Measurements from ENCODE around the gene ALKBH2.

ALKBH2 gene

DNA sequence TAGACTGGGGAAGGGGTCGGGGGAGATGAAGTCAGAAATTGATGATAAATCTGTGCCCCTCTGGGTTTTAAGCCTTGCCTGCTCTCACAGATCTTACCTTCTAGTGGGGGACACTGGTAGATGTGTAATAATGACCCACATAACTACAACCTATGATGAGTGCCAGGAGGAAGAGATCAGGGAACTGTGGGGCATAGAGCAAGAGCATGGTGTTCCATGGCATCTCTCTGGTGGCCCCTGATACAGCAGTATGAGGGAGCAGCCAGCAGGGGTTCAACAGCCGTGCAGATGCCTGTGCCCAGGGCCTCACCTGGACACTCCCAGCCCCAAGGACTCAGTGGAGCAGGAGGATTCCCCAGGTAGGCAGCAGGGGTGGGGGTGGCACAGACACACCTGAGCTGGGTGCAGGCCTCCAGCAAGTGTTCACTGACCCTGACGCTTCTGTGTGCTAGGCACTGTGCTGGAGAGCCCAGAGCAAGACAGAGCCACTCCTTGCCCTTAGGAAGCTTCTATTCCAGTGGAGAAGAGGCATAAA is 28.1 kb upstream of the ALKBH2 start:
- H3K18ac ChIP-seq (ENCODE audit: low read length), result no peak overlapping the region
- no peak overlapping the region for H3K4me3 ChIP-seq (ENCODE audit: low read depth, low read length)
- H3K9me3 ChIP-seq (ENCODE audit: insufficient read depth, low read depth, low read length), result no peaks in the 10 kb centered on the region
- H2BK120ac ChIP-seq (ENCODE audit: insufficient read depth, low read length, poor library complexity), result no peak overlapping the region
- no peaks in the 10 kb centered on the region for H3K27me3 ChIP-seq (ENCODE audit: insufficient read depth, low read length)
- no peak overlapping the region for H3K4ac ChIP-seq (ENCODE audit: low read depth, low read length)
- H2BK5ac ChIP-seq (ENCODE audit: low read depth, low read length, poor library complexity), result no peak overlapping the region
- no peak overlapping the region for H4K91ac ChIP-seq (ENCODE audit: low read depth, low read length)
- no peaks in the 10 kb centered on the region for H3K79me2 ChIP-seq (ENCODE audit: control insufficient read depth, insufficient read depth, low read length, poor library complexity)
- H2BK12ac ChIP-seq (ENCODE audit: low read length), result no peak overlapping the region
- no peaks in the 10 kb centered on the region for H3K36me3 ChIP-seq (ENCODE audit: control insufficient read depth in 1 of 2, insufficient read depth in 2 of 2, low read length in 2 of 2)
- no peak overlapping the region for H3K27ac ChIP-seq (ENCODE audit: low read depth, low read length)
- peaks cover 0 to under 1% of the 10 kb centered on the region in 2 experiments for H3K4me1 ChIP-seq (ENCODE audit: control insufficient read depth in 1 of 2, insufficient read depth in 2 of 2, low read length in 2 of 2)
- no peak overlapping the region for H3K4me2 ChIP-seq (ENCODE audit: low read length)
- no peaks in the 10 kb centered on the region for H3K79me1 ChIP-seq (ENCODE audit: low read length)
- no peak overlapping the region for H4K12ac ChIP-seq (ENCODE audit: low read depth, low read length)
- no peak overlapping the region for H3K23ac ChIP-seq (ENCODE audit: low read length)
- H2AFZ ChIP-seq (ENCODE audit: insufficient read depth, low read length, poor library complexity), result no peak overlapping the region
- no peak overlapping the region for H3K14ac ChIP-seq (ENCODE audit: low read length)
- no CpG with 5 or more reads among the region's 3 CpGs for WGBS (ENCODE audit: extremely low coverage, insufficient coverage, insufficient read length)
- H4K8ac ChIP-seq (ENCODE audit: low read depth, low read length), result no peak overlapping the region
- no peak overlapping the region for H3K9ac ChIP-seq (ENCODE audit: low read length)
- H2AK5ac ChIP-seq (ENCODE audit: low read length), result no peak overlapping the region
- no peak for DNase-seq

DNA sequence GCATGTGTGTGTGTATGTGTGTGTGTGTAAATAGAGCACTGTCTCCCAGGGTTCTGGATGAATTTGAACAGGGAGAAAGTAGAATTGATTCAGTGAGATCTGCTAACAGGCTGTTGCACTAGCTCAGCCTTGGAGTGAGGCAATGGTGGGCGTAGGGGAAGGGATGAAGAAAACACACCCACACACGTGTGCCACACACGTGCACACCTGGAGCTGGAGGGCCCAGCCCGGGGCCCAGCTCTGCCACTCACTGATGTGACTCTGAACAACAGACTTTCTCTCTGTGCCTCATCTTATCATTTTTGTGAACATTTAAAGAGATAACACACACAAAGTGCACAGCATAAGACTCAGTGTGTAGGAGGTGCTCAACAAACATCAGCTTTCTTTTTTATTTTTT is 27.3 kb upstream of the ALKBH2 start:
- Histone ChIP-seq H3K9me3 (ENCODE audit: insufficient read depth, low read depth, low read length) (no peaks in the 10 kb centered on the region), H4K12ac (ENCODE audit: low read depth, low read length) (no peak overlapping the region), H2AFZ (ENCODE audit: insufficient read depth, low read length, poor library complexity) (no peak overlapping the region), H3K27ac (ENCODE audit: low read depth, low read length) (no peak overlapping the region), H3K4me3 (ENCODE audit: low read depth, low read length) (no peak overlapping the region), H2BK120ac (ENCODE audit: insufficient read depth, low read length, poor library complexity) (no peak overlapping the region), H3K18ac (ENCODE audit: low read length) (no peak overlapping the region), H2AK5ac (ENCODE audit: low read length) (no peak overlapping the region), H3K9ac (ENCODE audit: low read length) (no peak overlapping the region), H3K4ac (ENCODE audit: low read depth, low read length) (no peak overlapping the region), H4K91ac (ENCODE audit: low read depth, low read length) (no peak overlapping the region), H2BK12ac (ENCODE audit: low read length) (no peak overlapping the region), H3K36me3 (ENCODE audit: control insufficient read depth in 1 of 2, insufficient read depth in 2 of 2, low read length in 2 of 2) (no peaks in the 10 kb centered on the region), H3K79me2 (ENCODE audit: control insufficient read depth, insufficient read depth, low read length, poor library complexity) (no peaks in the 10 kb centered on the region), H3K27me3 (ENCODE audit: insufficient read depth, low read length) (no peaks in the 10 kb centered on the region), H3K4me1 (ENCODE audit: control insufficient read depth in 1 of 2, insufficient read depth in 2 of 2, low read length in 2 of 2) (peaks cover 7 to 10% of the 10 kb centered on the region in 2 experiments), H3K14ac (ENCODE audit: low read length) (no peak overlapping the region), H2BK5ac (ENCODE audit: low read depth, low read length, poor library complexity) (no peak overlapping the region), H4K8ac (ENCODE audit: low read depth, low read length) (no peak overlapping the region), H3K79me1 (ENCODE audit: low read length) (no peaks in the 10 kb centered on the region), H3K4me2 (ENCODE audit: low read length) (no peak overlapping the region), H3K23ac (ENCODE audit: low read length) (no peak overlapping the region)
- no CpG with 5 or more reads among the region's 4 CpGs for WGBS (ENCODE audit: extremely low coverage, insufficient coverage, insufficient read length)
- DNase-seq, result no peak

DNA sequence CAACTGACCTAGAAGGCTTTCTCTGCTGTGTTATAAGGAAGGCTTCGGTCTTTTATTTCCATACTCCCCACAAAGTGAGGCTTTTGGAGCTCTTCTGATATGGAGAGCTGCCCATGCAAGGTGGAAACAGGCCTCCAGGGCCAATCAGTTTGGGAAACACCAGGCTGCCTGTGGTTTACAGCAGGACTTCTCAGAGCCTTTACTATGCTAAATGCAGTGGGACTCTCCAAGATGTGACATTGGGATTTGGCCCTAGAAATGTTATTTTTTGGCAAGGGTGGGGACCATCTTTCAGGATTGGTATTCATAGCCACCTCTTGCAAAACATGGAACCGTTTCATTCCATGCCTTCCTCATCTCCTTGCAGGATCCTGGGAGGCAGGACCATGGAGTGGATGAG is 26.8 kb upstream of the ALKBH2 start:
- Histone ChIP-seq H4K8ac (ENCODE audit: low read depth, low read length) (no peak overlapping the region), H3K27ac (ENCODE audit: low read depth, low read length) (no peak overlapping the region), H3K4me1 (ENCODE audit: control insufficient read depth in 1 of 2, insufficient read depth in 2 of 2, low read length in 2 of 2) (peaks cover 10 to 11% of the 10 kb centered on the region in 2 experiments), H3K4me3 (ENCODE audit: low read depth, low read length) (no peak overlapping the region), H3K9me3 (ENCODE audit: insufficient read depth, low read depth, low read length) (no peaks in the 10 kb centered on the region), H3K4me2 (ENCODE audit: low read length) (no peak overlapping the region), H3K18ac (ENCODE audit: low read length) (no peak overlapping the region), H3K14ac (ENCODE audit: low read length) (no peak overlapping the region), H2BK5ac (ENCODE audit: low read depth, low read length, poor library complexity) (no peak overlapping the region), H3K27me3 (ENCODE audit: insufficient read depth, low read length) (no peaks in the 10 kb centered on the region), H2AFZ (ENCODE audit: insufficient read depth, low read length, poor library complexity) (no peak overlapping the region), H4K91ac (ENCODE audit: low read depth, low read length) (no peak overlapping the region), H3K79me2 (ENCODE audit: control insufficient read depth, insufficient read depth, low read length, poor library complexity) (no peaks in the 10 kb centered on the region), H3K23ac (ENCODE audit: low read length) (no peak overlapping the region), H2BK12ac (ENCODE audit: low read length) (no peak overlapping the region), H2BK120ac (ENCODE audit: insufficient read depth, low read length, poor library complexity) (no peak overlapping the region), H2AK5ac (ENCODE audit: low read length) (no peak overlapping the region), H3K4ac (ENCODE audit: low read depth, low read length) (no peak overlapping the region), H3K36me3 (ENCODE audit: control insufficient read depth in 1 of 2, insufficient read depth in 2 of 2, low read length in 2 of 2) (no peaks in the 10 kb centered on the region), H4K12ac (ENCODE audit: low read depth, low read length) (no peak overlapping the region), H3K9ac (ENCODE audit: low read length) (no peak overlapping the region), H3K79me1 (ENCODE audit: low read length) (no peaks in the 10 kb centered on the region)
- no peak for DNase-seq
- WGBS (ENCODE audit: extremely low coverage, insufficient coverage, insufficient read length), result no CpG with 5 or more reads among the region's 2 CpGs

DNA sequence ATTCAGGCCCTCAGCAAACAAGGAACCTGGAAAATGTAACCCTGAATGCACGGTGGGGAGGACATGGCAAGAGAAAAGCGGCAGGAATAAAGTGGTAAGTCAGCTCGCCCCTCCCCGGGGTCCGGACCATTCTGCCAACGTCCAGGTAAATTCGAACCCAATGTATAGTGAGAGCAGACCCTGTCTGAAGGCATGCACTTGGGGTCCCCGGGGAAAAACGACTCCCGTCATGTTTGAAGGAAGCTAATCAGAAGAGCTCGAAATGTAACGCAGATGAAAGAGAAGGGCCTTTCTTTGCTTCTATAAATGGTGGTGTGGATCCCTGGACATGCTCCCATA is 23.3 kb upstream of the ALKBH2 start:
- Histone ChIP-seq H3K27me3 (ENCODE audit: insufficient read depth, low read length) (no peaks in the 10 kb centered on the region), H3K23ac (ENCODE audit: low read length) (no peak overlapping the region), H4K8ac (ENCODE audit: low read depth, low read length) (no peak overlapping the region), H4K12ac (ENCODE audit: low read depth, low read length) (no peak overlapping the region), H3K27ac (ENCODE audit: low read depth, low read length) (no peak overlapping the region), H3K4ac (ENCODE audit: low read depth, low read length) (no peak overlapping the region), H2BK12ac (ENCODE audit: low read length) (no peak overlapping the region), H3K9me3 (ENCODE audit: insufficient read depth, low read depth, low read length) (no peaks in the 10 kb centered on the region), H3K4me2 (ENCODE audit: low read length) (no peak overlapping the region), H3K36me3 (ENCODE audit: control insufficient read depth in 1 of 2, insufficient read depth in 2 of 2, low read length in 2 of 2) (no peaks in the 10 kb centered on the region), H3K4me3 (ENCODE audit: low read depth, low read length) (no peak overlapping the region), H2AFZ (ENCODE audit: insufficient read depth, low read length, poor library complexity) (no peak overlapping the region), H3K79me2 (ENCODE audit: control insufficient read depth, insufficient read depth, low read length, poor library complexity) (no peaks in the 10 kb centered on the region), H3K79me1 (ENCODE audit: low read length) (no peaks in the 10 kb centered on the region), H2AK5ac (ENCODE audit: low read length) (no peak overlapping the region), H3K14ac (ENCODE audit: low read length) (no peak overlapping the region), H2BK120ac (ENCODE audit: insufficient read depth, low read length, poor library complexity) (no peak overlapping the region), H3K18ac (ENCODE audit: low read length) (no peak overlapping the region), H3K4me1 (ENCODE audit: control insufficient read depth in 1 of 2, insufficient read depth in 2 of 2, low read length in 2 of 2) (peaks cover 11% of the 10 kb centered on the region in 2 experiments), H2BK5ac (ENCODE audit: low read depth, low read length, poor library complexity) (no peak overlapping the region), H3K9ac (ENCODE audit: low read length) (no peak overlapping the region), H4K91ac (ENCODE audit: low read depth, low read length) (no peak overlapping the region)
- no CpG with 5 or more reads among the region's 12 CpGs for WGBS (ENCODE audit: extremely low coverage, insufficient coverage, insufficient read length)
- no peak for DNase-seq

Measured in trophoblast cell (in vitro differentiated cells and primary cell).